NCI-H526 (cell line): ENCODE results near the gene CNOT11.
"Not testable (repeated sequence)": the region's sequence is repeated elsewhere in the genome, so short reads cannot be mapped to it uniquely, and the experiment has no call there.

Experiments used
- DNase-seq, 2 experiments: peaks; one replicate each; lab custom pipeline; 2025; lab: John Stamatoyannopoulos, UW

CNOT11 gene

GRCh38 chr2:101310090-101310833, 57.6 kb downstream of the CNOT11 start:
- DNase-seq = no peak

DNA sequence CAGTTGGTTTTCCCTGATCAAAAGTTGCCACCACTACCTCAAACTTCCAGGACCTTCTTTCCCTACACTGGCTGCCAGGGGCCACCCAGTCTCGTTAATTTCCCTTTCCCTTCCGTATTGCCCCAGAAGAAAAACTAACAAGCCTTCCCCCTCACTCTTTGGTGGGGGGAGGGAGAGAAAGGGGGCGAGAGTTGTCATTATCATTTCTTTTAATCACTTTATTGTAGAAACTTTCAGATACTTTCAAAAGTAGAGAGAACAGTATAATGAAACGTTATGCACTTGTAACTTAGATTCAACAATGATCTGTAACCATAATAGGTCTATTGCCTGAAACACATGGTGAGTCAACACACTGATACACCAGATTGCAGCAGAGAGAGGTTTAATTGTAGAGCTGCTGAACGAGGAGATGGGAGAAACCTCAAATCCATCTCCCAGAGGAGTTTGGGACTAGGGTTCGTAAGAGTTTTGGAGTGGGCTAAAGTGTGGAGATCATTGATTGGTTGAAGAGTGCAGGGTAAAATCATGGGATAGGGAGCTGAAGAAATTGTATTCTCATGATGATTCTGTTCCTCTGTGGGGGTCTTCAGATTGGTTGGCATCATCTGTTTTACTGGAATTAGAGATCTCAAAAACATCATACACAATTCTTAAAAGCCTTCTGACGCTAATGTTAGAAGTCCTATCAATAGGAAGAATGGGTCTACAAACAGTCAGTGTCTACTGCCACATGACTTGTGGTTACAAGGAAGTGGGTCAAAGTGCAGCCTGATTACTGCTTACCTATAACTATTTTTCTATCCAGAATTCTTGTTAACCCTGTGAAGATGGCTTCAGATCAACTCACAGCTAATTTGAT, 58.4 kb downstream of the CNOT11 start:
- DNase-seq = no peak

GRCh38 chr2:101311696-101312017, 59.0 kb downstream of the CNOT11 start:
- DNase-seq = no peak

DNA sequence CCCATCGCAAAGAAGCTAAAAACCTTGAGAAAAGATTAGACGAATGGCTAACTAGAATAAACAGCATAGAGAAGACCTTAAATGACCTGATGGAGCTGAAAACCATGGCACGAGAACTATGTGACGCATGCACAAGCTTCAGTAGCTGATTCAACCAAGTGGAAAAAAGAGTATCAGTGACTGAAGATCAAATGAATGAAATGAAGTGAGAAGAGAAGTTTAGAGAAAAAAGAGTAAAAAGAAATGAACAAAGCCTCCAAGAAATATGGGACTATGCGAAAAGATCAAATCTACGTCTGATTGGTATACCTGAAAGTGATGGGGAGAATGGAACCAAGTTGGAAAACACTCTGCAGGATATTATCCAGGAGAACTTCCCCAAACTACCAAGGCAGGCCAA, 63.9 kb downstream of the CNOT11 start:
- DNase-seq = not testable (repeated sequence)
